BLaER1 (cell line): ENCODE results near the gene VIL1.

ENCODE experiments used
- H3K27ac ChIP-seq: shearing (Covaris generic); formaldehyde crosslinking; 2 replicates; pipeline ENCODE4 v1.8.1; 2022
- H3K27me3 ChIP-seq: shearing (Covaris generic); formaldehyde crosslinking; 2 replicates; pipeline ENCODE4 v1.8.1; 2022
- H3K36me3 ChIP-seq: shearing (Covaris generic); formaldehyde crosslinking; 2 replicates; pipeline ENCODE4 v1.8.1; 2022
- H3K4me1 ChIP-seq: shearing (Covaris generic); formaldehyde crosslinking; 2 replicates; pipeline ENCODE4 v1.8.1; 2022
- H3K4me2 ChIP-seq: shearing (Covaris generic); formaldehyde crosslinking; 2 replicates; pipeline ENCODE4 v1.8.1; 2022
- H3K4me3 ChIP-seq: shearing (Covaris generic); formaldehyde crosslinking; 2 replicates; pipeline ENCODE4 v1.8.1; 2022
- H3K9ac ChIP-seq: shearing (Covaris generic); formaldehyde crosslinking; 2 replicates; pipeline ENCODE4 v1.8.1; 2022
- H3K9me3 ChIP-seq: shearing (Covaris generic); formaldehyde crosslinking; 2 replicates; pipeline ENCODE4 v1.8.1; 2022
- H4K20me1 ChIP-seq: shearing (Covaris generic); formaldehyde crosslinking; 2 replicates; pipeline ENCODE4 v1.8.1; 2022
- Cebpa-rat ChIP-seq: shearing (Covaris generic); IDR thresholded peaks from 2 replicates; pipeline ENCODE4 v1.8.1; 2022

Gene VIL1

DNA sequence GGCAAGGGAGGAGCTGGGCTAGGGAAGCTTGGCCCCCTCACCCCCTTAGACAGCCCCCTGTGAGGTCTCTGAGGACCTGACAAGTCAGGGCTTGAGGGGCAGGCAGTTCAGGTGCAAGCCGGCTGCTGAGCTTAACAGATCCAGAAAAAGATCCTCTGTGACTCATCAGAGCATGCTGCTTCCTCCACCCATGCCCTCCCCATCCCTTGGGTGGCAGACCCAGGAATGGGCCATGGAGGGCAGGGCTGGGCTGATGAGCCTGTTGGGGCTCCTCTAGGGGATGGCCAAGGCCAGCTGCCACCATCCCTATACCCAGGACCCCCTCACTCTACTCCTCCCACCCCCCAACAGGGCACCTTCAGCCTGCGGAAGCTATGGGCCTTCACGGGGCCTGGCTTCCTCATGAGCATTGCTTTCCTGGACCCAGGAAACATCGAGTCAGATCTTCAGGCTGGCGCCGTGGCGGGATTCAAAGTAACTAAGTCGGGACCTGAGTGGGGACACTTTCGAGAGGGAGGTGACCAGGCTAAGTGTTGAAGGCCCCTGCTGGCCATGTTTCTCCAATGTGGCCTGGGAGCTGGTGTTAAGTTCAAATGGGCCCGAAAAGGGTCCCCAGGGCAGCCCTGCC lies 34.9 kb upstream of the VIL1 start:
- no peaks in the 10 kb centered on the region for H4K20me1 ChIP-seq
- no peaks in the 10 kb centered on the region for H3K27me3 ChIP-seq
- no peak for TF ChIP-seq Cebpa-rat
- peak overlapping the region; percentile 62 for H3K4me2 ChIP-seq
- H3K9ac ChIP-seq = peak overlapping the region; percentile 48; the same call in 1 of the 2 replicates
- peak overlapping the region; percentile 49 for H3K27ac ChIP-seq
- H3K36me3 ChIP-seq = no peaks in the 10 kb centered on the region
- H3K4me1 ChIP-seq = peaks cover 37% of the 10 kb centered on the region
- no peaks in the 10 kb centered on the region for H3K9me3 ChIP-seq
- no peak overlapping the region for H3K4me3 ChIP-seq

DNA sequence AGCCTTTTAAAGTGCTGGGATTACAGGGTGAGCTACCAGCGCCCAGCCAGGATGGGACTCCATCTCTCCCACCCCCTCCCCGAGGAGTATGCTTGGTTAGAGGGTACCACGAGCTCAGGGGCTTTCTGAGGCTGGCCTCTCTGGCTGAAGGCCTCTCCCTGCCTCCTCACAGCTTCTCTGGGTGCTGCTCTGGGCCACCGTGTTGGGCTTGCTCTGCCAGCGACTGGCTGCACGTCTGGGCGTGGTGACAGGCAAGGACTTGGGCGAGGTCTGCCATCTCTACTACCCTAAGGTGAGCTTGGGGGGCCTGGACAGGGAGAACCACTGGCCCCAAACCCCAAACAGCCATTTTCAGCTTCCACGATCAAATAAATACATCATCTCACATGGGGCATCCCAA lies 33.9 kb upstream of the VIL1 start:
- no peaks in the 10 kb centered on the region for H3K36me3 ChIP-seq
- H4K20me1 ChIP-seq = no peaks in the 10 kb centered on the region
- H3K9ac ChIP-seq = no peak overlapping the region
- H3K4me3 ChIP-seq = no peak overlapping the region
- H3K4me1 ChIP-seq = peaks cover 44% of the 10 kb centered on the region
- no peak overlapping the region for H3K27ac ChIP-seq
- no peak for TF ChIP-seq Cebpa-rat
- no peaks in the 10 kb centered on the region for H3K27me3 ChIP-seq
- H3K9me3 ChIP-seq = no peaks in the 10 kb centered on the region
- no peak overlapping the region for H3K4me2 ChIP-seq

DNA sequence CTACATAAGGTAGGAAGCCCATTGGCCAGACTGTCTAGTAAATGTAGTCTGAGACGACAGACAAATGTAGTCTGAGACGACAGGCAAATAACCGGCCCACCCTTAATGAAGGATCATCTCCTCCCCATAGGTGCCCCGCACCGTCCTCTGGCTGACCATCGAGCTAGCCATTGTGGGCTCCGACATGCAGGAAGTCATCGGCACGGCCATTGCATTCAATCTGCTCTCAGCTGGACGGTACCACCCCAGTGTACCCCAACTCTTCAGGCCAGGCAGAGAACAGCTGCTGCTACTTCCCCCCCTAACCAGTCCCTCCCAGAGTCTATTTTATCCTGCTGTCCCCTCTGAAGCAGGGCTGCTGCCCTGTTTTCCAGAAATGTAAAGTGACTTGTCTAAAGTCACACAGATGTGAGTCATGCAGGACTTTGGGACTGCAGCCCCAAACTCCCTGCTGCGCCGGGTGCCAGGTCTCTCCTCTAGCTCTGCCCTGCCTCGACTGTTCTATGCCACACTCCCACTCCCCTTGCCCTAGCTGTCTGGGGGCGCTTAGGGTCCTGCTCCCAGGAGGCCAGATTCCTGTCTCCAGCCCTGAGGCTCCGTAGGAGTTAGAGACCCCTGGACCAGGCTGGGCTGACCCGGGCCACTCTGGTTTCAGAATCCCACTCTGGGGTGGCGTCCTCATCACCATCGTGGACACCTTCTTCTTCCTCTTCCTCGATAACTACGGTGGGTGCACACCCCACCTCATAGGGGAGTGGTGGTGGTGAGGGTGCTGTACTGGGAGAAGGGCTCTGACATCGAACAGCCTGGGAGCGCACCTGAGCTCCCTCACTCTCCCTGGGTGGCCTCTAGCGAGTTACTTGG lies 32.2 kb upstream of the VIL1 start:
- H3K9ac ChIP-seq = no peak overlapping the region

DNA sequence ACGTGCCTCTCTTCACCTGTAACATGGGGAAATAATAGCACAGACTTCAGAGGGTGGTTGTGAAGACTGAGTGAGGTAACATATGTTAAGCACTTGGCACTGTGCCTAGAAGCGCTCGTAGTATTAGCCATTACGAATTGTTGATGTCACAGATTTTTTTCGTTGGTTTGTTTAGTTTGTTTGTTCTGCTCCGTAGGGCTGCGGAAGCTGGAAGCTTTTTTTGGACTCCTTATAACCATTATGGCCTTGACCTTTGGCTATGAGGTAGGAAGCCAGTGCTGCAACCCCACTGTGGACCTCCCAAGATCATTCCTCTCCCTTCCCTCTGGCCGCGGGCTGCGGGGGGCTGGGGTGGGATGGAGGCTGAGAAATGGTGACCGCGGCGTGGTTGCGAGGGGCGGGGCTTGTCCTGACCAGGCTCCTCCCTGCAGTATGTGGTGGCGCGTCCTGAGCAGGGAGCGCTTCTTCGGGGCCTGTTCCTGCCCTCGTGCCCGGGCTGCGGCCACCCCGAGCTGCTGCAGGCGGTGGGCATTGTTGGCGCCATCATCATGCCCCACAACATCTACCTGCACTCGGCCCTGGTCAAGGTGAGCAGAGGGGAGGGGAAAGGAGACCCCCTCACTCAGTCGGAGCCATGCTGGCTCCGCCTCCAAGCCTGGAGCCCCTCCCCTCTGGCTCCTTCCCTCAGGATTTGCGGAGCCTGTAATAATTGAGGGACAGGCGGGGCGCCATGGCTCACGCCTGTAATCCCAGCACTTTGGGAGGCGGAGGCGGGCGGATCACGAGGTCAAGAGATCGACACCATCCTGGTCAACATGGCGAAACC lies 31.3 kb upstream of the VIL1 start:
- Histone ChIP-seq H3K4me3 (no peak overlapping the region), H3K9me3 (no peaks in the 10 kb centered on the region), H3K4me1 (peaks cover 43% of the 10 kb centered on the region), H3K36me3 (no peaks in the 10 kb centered on the region), H4K20me1 (no peaks in the 10 kb centered on the region), H3K4me2 (no peak overlapping the region), H3K27me3 (no peaks in the 10 kb centered on the region), H3K9ac (no peak overlapping the region), H3K27ac (no peak overlapping the region)
- no peak for TF ChIP-seq Cebpa-rat

More for the DNA sequence above, 32.2 kb upstream of the VIL1 start:
- no peaks in the 10 kb centered on the region for H3K27me3 ChIP-seq
- no peaks in the 10 kb centered on the region for H3K9me3 ChIP-seq
- H3K4me1 ChIP-seq = peaks cover 49% of the 10 kb centered on the region
- no peak for TF ChIP-seq Cebpa-rat
- H3K4me3 ChIP-seq = no peak overlapping the region
- no peaks in the 10 kb centered on the region for H3K36me3 ChIP-seq
- H3K27ac ChIP-seq = no peak overlapping the region
- no peak overlapping the region for H3K4me2 ChIP-seq
- no peaks in the 10 kb centered on the region for H4K20me1 ChIP-seq

DNA sequence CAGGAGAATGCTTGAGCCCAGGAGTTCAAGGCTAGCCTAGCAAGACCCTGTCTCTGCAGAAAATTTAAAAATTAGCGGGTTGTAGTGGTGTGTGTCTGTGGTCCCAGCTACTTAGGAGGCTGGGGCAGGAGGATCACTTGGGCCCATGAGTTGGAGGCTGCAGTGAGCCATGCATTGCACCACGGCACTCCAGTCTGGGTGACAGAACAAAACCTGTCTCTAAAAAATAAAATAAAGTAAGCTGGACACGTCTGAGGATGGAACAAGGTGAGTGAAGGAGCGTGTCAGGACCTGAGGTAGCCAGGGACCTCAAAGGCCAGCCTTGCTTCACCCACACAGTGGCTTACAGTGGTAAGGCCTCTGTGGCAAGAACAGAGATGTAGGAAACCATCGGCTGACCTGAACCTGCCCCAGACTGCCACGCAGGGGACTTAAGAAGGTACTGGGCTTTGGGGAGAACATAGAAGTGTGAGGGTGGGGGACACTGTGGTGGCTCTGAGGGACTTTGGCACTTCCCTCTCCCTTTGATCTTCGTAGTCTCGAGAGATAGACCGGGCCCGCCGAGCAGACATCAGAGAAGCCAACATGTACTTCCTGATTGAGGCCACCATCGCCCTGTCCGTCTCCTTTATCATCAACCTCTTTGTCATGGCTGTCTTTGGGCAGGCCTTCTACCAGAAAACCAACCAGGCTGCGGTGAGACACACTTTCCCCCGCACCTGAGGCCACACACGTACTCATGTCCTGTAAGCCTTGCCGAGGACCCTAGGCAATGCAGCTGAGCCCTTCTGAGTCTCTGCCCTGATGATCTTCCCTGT lies 29.4 kb upstream of the VIL1 start:
- Histone ChIP-seq H3K27me3 (no peaks in the 10 kb centered on the region), H3K9me3 (no peaks in the 10 kb centered on the region), H3K36me3 (no peaks in the 10 kb centered on the region), H4K20me1 (no peaks in the 10 kb centered on the region), H3K4me1 (peaks cover 43% of the 10 kb centered on the region), H3K9ac (no peak overlapping the region), H3K4me2 (peak overlapping the region; percentile 64), H3K27ac (peak overlapping the region; percentile 46), H3K4me3 (no peak overlapping the region)
- no peak for TF ChIP-seq Cebpa-rat

DNA sequence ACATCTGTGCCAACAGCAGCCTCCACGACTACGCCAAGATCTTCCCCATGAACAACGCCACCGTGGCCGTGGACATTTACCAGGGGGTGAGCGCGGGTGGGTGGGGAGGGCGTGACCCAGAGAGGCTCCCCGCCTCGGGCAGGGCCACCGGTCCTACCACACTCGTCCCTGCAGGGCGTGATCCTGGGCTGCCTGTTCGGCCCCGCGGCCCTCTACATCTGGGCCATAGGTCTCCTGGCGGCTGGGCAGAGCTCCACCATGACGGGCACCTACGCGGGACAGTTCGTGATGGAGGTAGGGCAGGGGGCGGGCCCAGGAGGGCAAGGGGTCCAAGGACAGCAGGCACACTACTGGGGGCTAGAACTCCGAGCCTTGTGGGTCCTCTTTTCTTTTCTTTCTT lies 27.7 kb upstream of the VIL1 start:
- no peak for TF ChIP-seq Cebpa-rat
- H3K4me2 ChIP-seq = no peak overlapping the region

DNA sequence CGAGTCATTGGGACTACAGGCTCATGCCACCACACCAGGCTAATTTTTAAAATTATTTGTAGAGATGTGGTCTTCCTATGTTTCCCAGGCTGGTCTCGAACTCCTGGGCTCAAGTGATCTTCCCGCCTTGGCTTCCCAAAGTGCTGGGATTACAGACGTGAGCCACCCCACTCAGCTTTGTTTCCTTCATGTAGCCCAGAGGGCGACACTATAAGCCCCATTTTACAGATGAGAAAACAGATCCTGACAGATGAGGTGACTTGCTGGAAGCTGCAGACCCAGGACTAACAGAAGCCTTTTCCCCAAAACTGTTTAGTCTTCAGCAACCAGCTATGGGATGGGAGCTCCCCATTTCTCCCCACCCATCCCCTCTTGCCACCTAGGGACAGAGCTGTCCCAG lies 26.5 kb upstream of the VIL1 start:
- Histone ChIP-seq H3K27me3 (peaks cover 8% of the 10 kb centered on the region), H3K4me3 (no peak overlapping the region), H3K9me3 (no peaks in the 10 kb centered on the region), H3K36me3 (no peaks in the 10 kb centered on the region), H3K4me1 (peaks cover 60% of the 10 kb centered on the region), H4K20me1 (no peaks in the 10 kb centered on the region), H3K4me2 (peak overlapping the region; percentile 99), H3K9ac (0 out of 2 replicates have a peak overlapping the region, but pooled peaks have one; percentile 29), H3K27ac (0 out of 2 replicates have a peak overlapping the region, but pooled peaks have one; percentile 51)
- no peak for TF ChIP-seq Cebpa-rat

More for the DNA sequence above, 27.7 kb upstream of the VIL1 start:
- Histone ChIP-seq H4K20me1 (no peaks in the 10 kb centered on the region), H3K27ac (no peak overlapping the region), H3K9me3 (no peaks in the 10 kb centered on the region), H3K27me3 (no peaks in the 10 kb centered on the region), H3K4me1 (peaks cover 49% of the 10 kb centered on the region), H3K9ac (no peak overlapping the region), H3K4me3 (no peak overlapping the region), H3K36me3 (no peaks in the 10 kb centered on the region)

DNA sequence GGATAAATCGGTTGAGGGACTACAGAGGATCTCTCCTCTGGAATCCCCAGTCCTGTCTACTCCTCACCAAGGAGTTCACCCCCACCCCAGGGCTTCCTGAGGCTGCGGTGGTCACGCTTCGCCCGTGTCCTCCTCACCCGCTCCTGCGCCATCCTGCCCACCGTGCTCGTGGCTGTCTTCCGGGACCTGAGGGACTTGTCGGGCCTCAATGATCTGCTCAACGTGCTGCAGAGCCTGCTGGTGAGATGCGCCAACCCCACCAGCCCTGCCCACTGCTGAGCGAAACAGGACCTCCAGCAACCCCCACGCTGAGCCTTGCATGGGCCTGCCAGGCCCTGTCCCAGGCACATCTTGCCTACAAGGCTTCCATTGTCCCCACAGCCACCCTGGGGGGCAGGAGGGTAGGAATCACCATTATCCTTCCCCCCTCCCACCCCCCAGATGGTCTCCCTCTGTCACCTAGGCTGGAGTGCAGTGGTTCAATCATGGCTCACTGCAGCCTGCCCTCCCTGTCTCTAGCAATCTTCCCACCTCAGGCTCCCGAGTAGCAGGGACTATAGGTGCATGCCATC lies 25.9 kb upstream of the VIL1 start:
- Histone ChIP-seq H3K27ac (peak overlapping the region; percentile 51; the same call in 1 of the 2 replicates), H3K9me3 (no peaks in the 10 kb centered on the region), H3K4me1 (peaks cover 65% of the 10 kb centered on the region), H4K20me1 (no peaks in the 10 kb centered on the region), H3K9ac (peak overlapping the region; percentile 29; the same call in 1 of the 2 replicates), H3K4me2 (peak overlapping the region; percentile 99), H3K4me3 (no peak overlapping the region), H3K36me3 (no peaks in the 10 kb centered on the region), H3K27me3 (peaks cover 13% of the 10 kb centered on the region)
- TF ChIP-seq Cebpa-rat = no peak

DNA sequence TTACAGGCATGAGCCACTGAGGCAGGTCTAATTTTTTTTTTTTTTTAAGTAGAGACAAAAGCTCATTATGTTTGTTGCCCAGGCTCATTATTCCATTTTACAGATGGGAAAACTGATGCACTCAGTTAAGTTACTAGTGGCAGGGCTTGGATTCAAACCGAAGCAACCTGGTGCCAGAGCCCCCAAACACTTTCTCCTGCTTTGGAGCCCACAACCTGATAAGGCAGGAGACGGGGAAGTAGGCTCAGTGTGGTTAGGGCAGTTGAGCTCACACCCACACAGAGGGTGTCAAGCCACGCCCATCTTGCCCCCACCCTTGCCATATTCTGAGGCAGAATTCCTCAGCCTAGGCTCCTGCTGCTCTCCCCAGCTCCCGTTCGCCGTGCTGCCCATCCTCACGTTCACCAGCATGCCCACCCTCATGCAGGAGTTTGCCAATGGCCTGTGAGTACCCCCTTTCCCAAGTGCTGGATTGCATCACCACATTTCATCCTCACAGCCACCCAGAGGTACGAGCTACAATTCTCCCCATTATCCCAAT lies 25.1 kb upstream of the VIL1 start:
- H3K4me3 ChIP-seq = no peak overlapping the region
- TF ChIP-seq Cebpa-rat = no peak
- H3K9ac ChIP-seq = no peak overlapping the region
- H3K27ac ChIP-seq = no peak overlapping the region
- peaks cover 71% of the 10 kb centered on the region for H3K4me1 ChIP-seq
- peaks cover 21% of the 10 kb centered on the region for H3K27me3 ChIP-seq
- H3K4me2 ChIP-seq = peak overlapping the region; percentile 99
- H3K36me3 ChIP-seq = no peaks in the 10 kb centered on the region
- H3K9me3 ChIP-seq = no peaks in the 10 kb centered on the region
- H4K20me1 ChIP-seq = no peaks in the 10 kb centered on the region
